ENCODE measurements around the gene RFNG. TPM values are rescaled to one million over a fixed set of nuclear protein-coding genes. Genes with fewer than 3 reads are reported as not detected.
A peak's percentile ranks its signal among the peaks of the same experiment; 100 is the strongest.

Gene RFNG, protein sequence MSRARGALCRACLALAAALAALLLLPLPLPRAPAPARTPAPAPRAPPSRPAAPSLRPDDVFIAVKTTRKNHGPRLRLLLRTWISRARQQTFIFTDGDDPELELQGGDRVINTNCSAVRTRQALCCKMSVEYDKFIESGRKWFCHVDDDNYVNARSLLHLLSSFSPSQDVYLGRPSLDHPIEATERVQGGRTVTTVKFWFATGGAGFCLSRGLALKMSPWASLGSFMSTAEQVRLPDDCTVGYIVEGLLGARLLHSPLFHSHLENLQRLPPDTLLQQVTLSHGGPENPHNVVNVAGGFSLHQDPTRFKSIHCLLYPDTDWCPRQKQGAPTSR
- total RNA-seq (ENCODE audit: low replicate concordance), result 13.6 and 41.0 TPM in 2 replicates

DNA sequence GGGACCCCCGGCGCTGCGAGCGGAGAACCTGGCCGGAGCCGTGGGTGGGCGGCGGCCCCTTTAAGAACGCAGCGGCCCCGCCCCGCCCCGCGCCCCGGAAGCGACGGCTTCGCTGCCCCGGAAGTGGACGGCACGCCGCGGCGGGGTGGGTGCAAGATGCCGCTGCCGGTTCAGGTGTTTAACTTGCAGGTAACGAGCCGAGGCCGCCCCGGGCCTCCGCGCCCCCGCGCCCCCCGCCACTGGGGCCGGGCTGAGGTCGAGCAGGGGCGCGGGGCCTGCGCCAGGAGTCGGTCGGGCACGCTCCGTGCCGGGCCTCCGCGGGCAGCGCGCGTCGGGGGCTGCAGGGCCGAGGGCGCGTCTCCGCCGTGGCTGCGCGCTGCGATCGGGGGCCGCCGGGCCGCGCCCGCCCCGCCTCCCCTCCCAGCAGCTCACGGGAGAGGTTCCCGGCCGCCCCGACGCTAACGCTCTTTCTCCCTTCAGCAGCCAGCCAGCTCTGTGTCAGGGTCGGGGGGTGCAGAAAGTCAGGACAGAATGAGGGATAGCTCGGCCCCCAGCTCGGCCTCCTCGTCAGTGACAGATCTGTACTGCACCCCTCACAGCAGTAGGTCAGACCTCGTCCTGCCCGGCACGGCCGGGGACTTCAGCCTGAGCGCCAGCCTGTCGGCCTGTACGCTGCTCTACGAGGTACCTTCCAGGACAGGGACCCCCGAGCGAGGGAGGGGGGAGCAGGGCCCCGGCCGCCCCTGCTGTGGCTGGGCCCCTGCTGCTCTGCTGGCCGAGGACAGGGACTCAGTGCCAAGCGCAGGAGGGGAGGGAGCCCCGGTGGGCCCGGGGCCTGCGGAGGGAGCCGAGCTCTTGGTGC is at the start of gene RFNG, which contains the start of gene GPS1:
Gene RFNG, minus strand, starts transcription at position 36 of the 862 bp plus-strand sequence. CDS start 45 bp downstream, outside the sequence.
Gene GPS1, plus strand, starts transcription at position 123 of the 862 bp plus-strand sequence. Its CDS starts 34 bp downstream, at position 157.
- no peaks in the 10 kb centered on the region for H3K9me3 Mint-ChIP-seq
- no peak within 1 kb of the TSS for H3K27ac ChIP-seq
- no peak within 1 kb of the TSS for H2AFZ ChIP-seq (replicated peaks)

DNA sequence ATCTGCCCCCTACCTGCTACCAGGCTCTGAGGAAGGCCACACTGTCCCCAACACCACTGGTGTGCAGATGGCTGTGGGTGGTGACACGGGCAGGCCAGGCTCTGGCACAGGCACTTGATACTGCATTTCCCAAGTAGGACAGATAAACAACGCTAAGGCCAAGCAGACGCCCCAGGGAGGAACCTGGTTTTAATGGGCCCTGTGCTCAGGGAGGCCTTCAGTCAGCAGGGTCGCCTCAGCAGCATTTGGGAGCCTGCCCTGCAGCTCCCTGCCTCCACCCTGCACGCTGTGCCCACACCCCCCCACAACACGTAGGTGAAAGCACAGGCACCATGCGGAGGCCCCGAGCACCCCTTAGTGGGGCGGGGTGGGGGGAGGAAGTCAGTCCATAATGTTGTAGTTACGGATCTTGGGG is 49.7 kb upstream of the RFNG start:
- no peak for DNase-seq (ENCODE audit: low spot score)
- Histone ChIP-seq H3K4me3 (no peak overlapping the region), H3K79me2 (ENCODE audit: low read depth) (peaks cover 48% of the 10 kb centered on the region), H3F3A (ENCODE audit: low read depth) (peaks cover 61% of the 10 kb centered on the region), H3K4me1 (peaks cover 66% of the 10 kb centered on the region), H3K9ac (no peak overlapping the region), H3K27me3 (no peaks in the 10 kb centered on the region), H2AFZ (replicated peaks) (no peak overlapping the region), H3K27ac (peak overlapping the region; percentile 99), H3K36me3 (no peaks in the 10 kb centered on the region), H3K9me3 (ENCODE audit: low read depth) (no peaks in the 10 kb centered on the region), H3K4me2 (peak overlapping the region; percentile 32), H4K20me1 (ENCODE audit: low read depth) (peaks cover 12% of the 10 kb centered on the region)
- no peak overlapping the region for H3K27ac Mint-ChIP-seq
- TF ChIP-seq CTCF (IDR thresholded peaks at IDR 0.05) (no peak), EZH2 (IDR thresholded peaks at IDR 0.05) (no peak), EZH2phosphoT487 (IDR thresholded peaks at IDR 0.05) (no peak)
- no peaks in the 10 kb centered on the region for H3K9me3 Mint-ChIP-seq
- peaks cover 42% of the 10 kb centered on the region for H3K4me1 Mint-ChIP-seq
- H3K36me3 Mint-ChIP-seq, result peaks cover 2% of the 10 kb centered on the region
- peak overlapping the region; percentile 81 for H3K4me3 Mint-ChIP-seq
- peaks cover 2% of the 10 kb centered on the region for H3K27me3 Mint-ChIP-seq (ENCODE audit: insufficient read depth, low read depth)

More for the DNA sequence above, at the start of gene RFNG, which contains the start of gene GPS1:
- H3K4me2 ChIP-seq, result peak within 1 kb of the TSS; percentile 100
- Mint-ChIP-seq H3K27me3 (ENCODE audit: insufficient read depth, low read depth) (peaks cover 4% of the 10 kb centered on the region), H3K27ac (peak within 1 kb of the TSS; percentile 81), H3K36me3 (peaks cover 6% of the 10 kb centered on the region), H3K4me3 (peak within 1 kb of the TSS; percentile 90), H3K4me1 (peaks cover 6% of the 10 kb centered on the region)
- peaks cover 3% of the 10 kb centered on the region for H3F3A ChIP-seq (ENCODE audit: low read depth)
- H4K20me1 ChIP-seq (ENCODE audit: low read depth), result peaks cover 18% of the 10 kb centered on the region
- TF ChIP-seq EZH2phosphoT487 (IDR thresholded peaks at IDR 0.05), result no peak
- no peak for TF ChIP-seq EZH2 (IDR thresholded peaks at IDR 0.05)
- TF ChIP-seq CTCF (IDR thresholded peaks at IDR 0.05), result no peak
- H3K9me3 ChIP-seq (ENCODE audit: low read depth), result no peaks in the 10 kb centered on the region
- peak within 1 kb of the TSS; percentile 98 for H3K4me3 ChIP-seq
- H3K79me2 ChIP-seq (ENCODE audit: low read depth), result peaks cover 14% of the 10 kb centered on the region
- H3K4me1 ChIP-seq, result peaks cover 7% of the 10 kb centered on the region
- no peaks in the 10 kb centered on the region for H3K27me3 ChIP-seq
- H3K9ac ChIP-seq, result peak within 1 kb of the TSS; percentile 82
- peak; percentile 83 for DNase-seq (ENCODE audit: low spot score)
- H3K36me3 ChIP-seq, result no peaks in the 10 kb centered on the region

DNA sequence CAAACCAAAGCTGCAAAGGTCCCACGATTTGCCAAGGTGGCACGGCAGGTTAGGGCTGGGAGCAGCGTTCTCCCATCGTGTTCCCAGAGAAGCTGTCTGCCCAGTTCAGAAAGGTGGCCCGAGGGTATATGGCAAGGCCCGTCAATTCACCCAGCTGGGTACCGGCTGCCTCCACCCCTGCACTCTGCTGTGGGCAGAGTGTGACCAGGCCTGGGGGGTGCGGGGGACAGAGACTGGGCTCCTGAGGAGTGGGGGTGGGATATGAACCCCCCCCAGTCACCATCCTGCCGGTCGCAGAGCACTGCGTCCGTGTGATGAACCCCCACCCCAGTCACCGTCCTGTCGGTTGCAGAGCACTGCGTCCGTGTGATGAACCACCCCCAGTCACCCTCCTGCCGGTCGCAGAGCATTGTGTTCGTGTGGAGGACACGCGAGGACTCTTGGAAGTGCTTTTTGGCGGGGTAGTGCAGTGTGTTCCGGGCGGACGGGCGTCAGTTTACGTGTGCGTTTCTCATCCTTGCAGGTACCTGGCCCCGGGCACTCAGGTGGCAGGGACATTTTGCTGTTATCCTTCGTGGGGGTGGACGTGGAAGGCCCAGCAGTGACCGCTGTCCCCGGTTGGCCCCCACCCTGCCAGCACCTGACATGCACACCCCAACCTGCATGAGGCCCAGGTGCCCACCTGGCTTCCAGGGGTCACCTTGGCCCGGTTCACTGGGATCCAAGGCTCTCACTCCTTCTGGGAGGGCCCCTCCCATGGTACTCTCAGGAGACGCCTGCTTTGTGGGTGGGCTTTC is 49.1 kb upstream of the RFNG start:
- peaks cover 61% of the 10 kb centered on the region for H3F3A ChIP-seq (ENCODE audit: low read depth)
- H3K27me3 Mint-ChIP-seq (ENCODE audit: insufficient read depth, low read depth), result peaks cover 2% of the 10 kb centered on the region
- no peak overlapping the region for H3K27ac ChIP-seq
- no peak for DNase-seq (ENCODE audit: low spot score)
- no peak overlapping the region for H3K27ac Mint-ChIP-seq
- no peaks in the 10 kb centered on the region for H3K9me3 ChIP-seq (ENCODE audit: low read depth)
- no peak overlapping the region for H2AFZ ChIP-seq (replicated peaks)
- H3K4me1 Mint-ChIP-seq, result peaks cover 39% of the 10 kb centered on the region
- H3K27me3 ChIP-seq, result no peaks in the 10 kb centered on the region
- H3K9me3 Mint-ChIP-seq, result no peaks in the 10 kb centered on the region
- no peaks in the 10 kb centered on the region for H3K36me3 ChIP-seq
- H3K79me2 ChIP-seq (ENCODE audit: low read depth), result peaks cover 54% of the 10 kb centered on the region
- TF ChIP-seq EZH2phosphoT487 (IDR thresholded peaks at IDR 0.05), result no peak
- peaks cover 18% of the 10 kb centered on the region for H4K20me1 ChIP-seq (ENCODE audit: low read depth)
- peak overlapping the region; percentile 81 for H3K4me3 Mint-ChIP-seq
- H3K36me3 Mint-ChIP-seq, result peaks cover 2% of the 10 kb centered on the region
- peaks cover 66% of the 10 kb centered on the region for H3K4me1 ChIP-seq
- no peak overlapping the region for H3K9ac ChIP-seq
- H3K4me2 ChIP-seq, result peak overlapping the region; percentile 72
- no peak overlapping the region for H3K4me3 ChIP-seq

Data from neural progenitor cell (in vitro differentiated cells).